Measurements from ENCODE around the gene RGS3. TPM values are rescaled to one million over a fixed set of nuclear protein-coding genes. Genes with fewer than 3 reads are reported as not detected.

The RGS3 gene
- total RNA-seq, 1 donor from 2014 or later: 29.9 TPM

DNA sequence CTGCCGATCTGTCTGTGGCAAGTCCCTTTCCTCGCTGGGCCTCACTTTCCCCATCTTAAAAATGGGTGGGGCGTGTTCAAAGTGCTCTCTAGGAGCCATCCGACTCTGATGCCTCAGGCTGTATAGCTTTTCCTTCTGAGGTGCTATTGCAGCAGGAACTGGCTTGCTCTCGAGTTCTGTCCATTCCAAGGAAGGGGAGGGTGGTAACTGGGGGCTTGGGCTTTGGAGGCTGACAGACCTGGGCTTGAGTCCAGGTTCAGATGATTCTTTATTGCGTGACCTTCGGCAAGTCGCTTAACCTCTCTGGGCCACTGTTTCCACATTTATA is 139.5 kb downstream of the RGS3 start:
- H3K9me3 Mint-ChIP-seq: no peaks in the 10 kb centered on the region
- H3K27me3 Mint-ChIP-seq: no peaks in the 10 kb centered on the region
- DNase-seq (ENCODE audit: extremely low spot score, unreplicated experiment): no peak
- H3K4me3 Mint-ChIP-seq: no peak overlapping the region
- peaks cover 46% of the 10 kb centered on the region for H3K4me1 Mint-ChIP-seq (ENCODE audit: unreplicated experiment)
- H3K27ac Mint-ChIP-seq: no peak overlapping the region
- H3K36me3 Mint-ChIP-seq: no peaks in the 10 kb centered on the region
- TF ChIP-seq, protein P1, sequence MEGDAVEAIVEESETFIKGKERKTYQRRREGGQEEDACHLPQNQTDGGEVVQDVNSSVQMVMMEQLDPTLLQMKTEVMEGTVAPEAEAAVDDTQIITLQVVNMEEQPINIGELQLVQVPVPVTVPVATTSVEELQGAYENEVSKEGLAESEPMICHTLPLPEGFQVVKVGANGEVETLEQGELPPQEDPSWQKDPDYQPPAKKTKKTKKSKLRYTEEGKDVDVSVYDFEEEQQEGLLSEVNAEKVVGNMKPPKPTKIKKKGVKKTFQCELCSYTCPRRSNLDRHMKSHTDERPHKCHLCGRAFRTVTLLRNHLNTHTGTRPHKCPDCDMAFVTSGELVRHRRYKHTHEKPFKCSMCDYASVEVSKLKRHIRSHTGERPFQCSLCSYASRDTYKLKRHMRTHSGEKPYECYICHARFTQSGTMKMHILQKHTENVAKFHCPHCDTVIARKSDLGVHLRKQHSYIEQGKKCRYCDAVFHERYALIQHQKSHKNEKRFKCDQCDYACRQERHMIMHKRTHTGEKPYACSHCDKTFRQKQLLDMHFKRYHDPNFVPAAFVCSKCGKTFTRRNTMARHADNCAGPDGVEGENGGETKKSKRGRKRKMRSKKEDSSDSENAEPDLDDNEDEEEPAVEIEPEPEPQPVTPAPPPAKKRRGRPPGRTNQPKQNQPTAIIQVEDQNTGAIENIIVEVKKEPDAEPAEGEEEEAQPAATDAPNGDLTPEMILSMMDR (conservative IDR thresholded peaks at IDR 0.05): no peak

DNA sequence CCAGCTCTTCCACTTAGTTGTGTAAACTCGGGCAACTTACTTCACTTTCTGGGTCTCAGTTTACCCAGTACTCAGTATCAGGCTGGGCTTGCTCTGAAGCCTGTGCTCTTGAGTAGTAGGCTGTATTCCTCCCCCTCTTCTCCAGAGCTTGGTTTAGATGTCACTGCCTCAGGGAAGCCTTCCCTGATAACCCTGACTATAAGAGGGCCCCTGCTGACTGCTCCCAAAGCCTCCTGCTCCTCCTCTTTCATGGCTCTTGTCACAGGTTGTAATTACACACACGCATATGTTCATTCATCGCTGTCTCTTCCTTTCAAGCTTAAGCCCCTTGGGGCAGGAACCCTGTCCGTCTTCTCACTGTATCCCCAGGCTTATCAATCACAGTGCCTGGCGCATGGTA is 140.2 kb downstream of the RGS3 start:
- no peaks in the 10 kb centered on the region for H3K36me3 Mint-ChIP-seq
- no peak overlapping the region for H3K4me3 Mint-ChIP-seq
- TF ChIP-seq, protein P1 (conservative IDR thresholded peaks at IDR 0.05): no peak
- H3K27me3 Mint-ChIP-seq: no peaks in the 10 kb centered on the region
- no peaks in the 10 kb centered on the region for H3K9me3 Mint-ChIP-seq
- peaks cover 43% of the 10 kb centered on the region for H3K4me1 Mint-ChIP-seq (ENCODE audit: unreplicated experiment)
- DNase-seq (ENCODE audit: extremely low spot score, unreplicated experiment): no peak
- H3K27ac Mint-ChIP-seq: peak overlapping the region; percentile 50

DNA sequence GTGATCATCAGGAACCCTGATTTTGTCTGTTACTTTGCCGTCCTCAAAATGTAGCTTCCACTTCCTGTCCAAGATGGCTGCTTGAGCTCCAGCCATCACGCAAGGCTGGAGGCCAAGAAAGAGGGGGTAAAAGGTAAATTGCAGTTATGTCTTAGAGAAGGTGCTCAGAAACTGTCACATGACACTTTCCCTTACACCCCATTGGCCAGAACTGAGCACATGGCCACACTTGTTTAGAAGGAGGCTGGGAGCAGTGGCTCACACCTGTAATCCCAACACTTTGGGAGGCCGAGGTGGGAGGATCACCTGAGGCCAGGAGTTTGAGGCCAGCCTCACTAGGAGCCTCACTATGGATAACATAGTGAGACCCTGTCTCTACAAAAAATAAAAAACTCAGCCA is 140.9 kb downstream of the RGS3 start:
- H3K4me3 Mint-ChIP-seq: no peak overlapping the region
- DNase-seq (ENCODE audit: extremely low spot score, unreplicated experiment): no peak
- no peaks in the 10 kb centered on the region for H3K36me3 Mint-ChIP-seq
- H3K9me3 Mint-ChIP-seq: no peaks in the 10 kb centered on the region
- H3K27ac Mint-ChIP-seq: peak overlapping the region; percentile 11
- H3K4me1 Mint-ChIP-seq (ENCODE audit: unreplicated experiment): peaks cover 39% of the 10 kb centered on the region
- no peaks in the 10 kb centered on the region for H3K27me3 Mint-ChIP-seq
- TF ChIP-seq, protein P1 (conservative IDR thresholded peaks at IDR 0.05): no peak

DNA sequence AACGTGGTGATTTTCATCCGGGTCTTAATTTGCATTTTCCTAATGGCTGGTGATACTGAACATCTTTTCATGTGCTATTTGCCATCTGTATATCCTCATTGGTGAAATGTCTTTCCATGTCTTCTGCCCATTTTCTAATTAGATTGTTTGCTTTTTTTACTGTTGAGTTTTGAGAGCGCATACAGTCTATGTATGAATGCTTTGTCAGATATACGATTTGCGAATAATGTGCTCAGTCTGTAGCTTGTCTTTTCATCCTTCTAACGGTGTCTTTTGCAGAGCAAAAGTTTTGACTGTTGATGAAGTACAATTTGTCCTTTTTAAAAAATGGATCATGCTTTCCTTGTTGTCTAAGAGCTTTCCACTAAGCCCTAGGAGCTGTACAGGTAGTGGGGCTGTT is 143.0 kb downstream of the RGS3 start:
- no peaks in the 10 kb centered on the region for H3K36me3 Mint-ChIP-seq
- no peak for DNase-seq (ENCODE audit: extremely low spot score, unreplicated experiment)
- no peaks in the 10 kb centered on the region for H3K9me3 Mint-ChIP-seq
- H3K4me3 Mint-ChIP-seq: no peak overlapping the region
- no peak overlapping the region for H3K27ac Mint-ChIP-seq
- H3K4me1 Mint-ChIP-seq (ENCODE audit: unreplicated experiment): peaks cover 29% of the 10 kb centered on the region
- no peaks in the 10 kb centered on the region for H3K27me3 Mint-ChIP-seq
- TF ChIP-seq, protein P1 (conservative IDR thresholded peaks at IDR 0.05): no peak

DNA sequence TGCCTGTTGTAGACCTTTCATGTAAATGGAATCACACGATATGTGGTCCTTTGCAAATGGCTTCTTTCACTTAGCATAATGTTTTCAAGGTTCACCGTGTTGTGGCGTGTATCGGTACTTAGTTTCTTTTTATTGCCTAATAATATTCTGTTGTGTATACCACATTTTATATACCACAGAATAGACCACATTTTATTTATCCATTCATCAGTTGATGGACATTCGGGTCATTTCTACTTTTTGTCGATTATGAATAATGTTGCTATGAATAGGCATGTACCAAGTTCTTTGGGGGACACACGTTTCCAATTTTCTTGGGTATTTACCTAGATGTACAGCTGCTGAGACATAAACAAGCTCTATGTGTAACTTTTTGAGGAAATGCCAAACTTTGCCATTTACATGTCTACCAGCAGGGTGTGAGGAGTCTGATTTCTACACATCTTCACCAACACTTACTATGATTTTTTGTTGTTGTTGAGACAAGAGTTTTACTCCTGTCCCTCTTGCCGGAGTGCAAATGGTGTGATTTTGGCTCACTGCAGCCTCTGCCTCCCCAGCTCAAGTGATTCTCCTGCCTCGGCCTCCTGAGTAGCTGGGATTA is 144.7 kb downstream of the RGS3 start:
- Mint-ChIP-seq H3K36me3 (no peaks in the 10 kb centered on the region), H3K27me3 (no peaks in the 10 kb centered on the region), H3K4me3 (no peak overlapping the region), H3K4me1 (ENCODE audit: unreplicated experiment) (peaks cover 15% of the 10 kb centered on the region), H3K9me3 (no peaks in the 10 kb centered on the region), H3K27ac (no peak overlapping the region)
- DNase-seq (ENCODE audit: extremely low spot score, unreplicated experiment): no peak
- TF ChIP-seq, protein P1 (conservative IDR thresholded peaks at IDR 0.05): no peak
